Measurements from ENCODE around the gene PPP2R2D.

PPP2R2D gene

GRCh38 chr10:132004052-132004451 is 103.2 kb downstream of the PPP2R2D start:
- Histone ChIP-seq H3K4me3 (ENCODE audit: control insufficient read depth in 1 of 7, extremely low read depth in 1 of 7, insufficient read depth in 4 of 7, low read depth in 2 of 7, low read length in 6 of 7) (no peak overlapping the region), H3K9me3 (ENCODE audit: control extremely low read depth in 1 of 5, control insufficient read depth in 4 of 5, insufficient read depth in 2 of 5, low read depth in 1 of 5, low read length in 4 of 5) (peaks cover 0 to 9% (median 0%) of the 10 kb centered on the region in 5 experiments), H3K4me1 (ENCODE audit: control extremely low read depth in 1 of 4, control insufficient read depth in 4 of 4, insufficient read depth in 4 of 4, low read length in 3 of 4) (no peaks in the 10 kb centered on the region), H3K36me3 (ENCODE audit: control insufficient read depth in 4 of 4, insufficient read depth in 4 of 4, low read length in 3 of 4) (no peaks in the 10 kb centered on the region), H3K27ac (ENCODE audit: insufficient read depth in 1 of 2, low read depth in 1 of 2, low read length in 2 of 2, poor library complexity in 1 of 2, severe bottlenecking in 2 of 2) (no peak overlapping the region), H3K27me3 (replicated peaks in 2 of 5; ENCODE audit: control insufficient read depth in 4 of 5, insufficient read depth in 5 of 5, low read length in 4 of 5) (peaks cover 0 to 16% (median 3%) of the 10 kb centered on the region in 5 experiments)
- WGBS (ENCODE audit: insufficient coverage), result 77% methylated on average over 9 of the region's 10 CpGs
- DNase-seq, result no peak
- POLR2A ChIA-PET, result no interaction called here
- CTCF ChIA-PET, result no interaction called here

- WGBS (ENCODE audit: insufficient coverage), result 97% methylated on average over 5 of the region's 6 CpGs
- H3K4me1 ChIP-seq (ENCODE audit: control extremely low read depth in 1 of 4, control insufficient read depth in 4 of 4, insufficient read depth in 4 of 4, low read length in 3 of 4), result no peaks in the 10 kb centered on the region
- H3K27ac ChIP-seq (ENCODE audit: insufficient read depth in 1 of 2, low read depth in 1 of 2, low read length in 2 of 2, poor library complexity in 1 of 2, severe bottlenecking in 2 of 2), result no peak overlapping the region
- H3K9me3 ChIP-seq (ENCODE audit: control extremely low read depth in 1 of 5, control insufficient read depth in 4 of 5, insufficient read depth in 2 of 5, low read depth in 1 of 5, low read length in 4 of 5), result peaks cover 0 to 9% (median 0%) of the 10 kb centered on the region in 5 experiments
- DNase-seq, result no peak
- H3K36me3 ChIP-seq (ENCODE audit: control insufficient read depth in 4 of 4, insufficient read depth in 4 of 4, low read length in 3 of 4), result no peaks in the 10 kb centered on the region
- no peak overlapping the region for H3K4me3 ChIP-seq (ENCODE audit: control insufficient read depth in 1 of 7, extremely low read depth in 1 of 7, insufficient read depth in 4 of 7, low read depth in 2 of 7, low read length in 6 of 7)
- ChIA-PET CTCF (no interaction called here), POLR2A (no interaction called here)
- H3K27me3 ChIP-seq (replicated peaks in 2 of 5; ENCODE audit: control insufficient read depth in 4 of 5, insufficient read depth in 5 of 5, low read length in 4 of 5), result peaks cover 2 to 19% (median 10%) of the 10 kb centered on the region in 5 experiments
Observed at GRCh38 chr10:132005147-132005546, 104.3 kb downstream of the PPP2R2D start.

GRCh38 chr10:132006966-132007365 is 106.2 kb downstream of the PPP2R2D start:
- WGBS (ENCODE audit: insufficient coverage), result 100% methylated on average over 4 of the region's 4 CpGs
- POLR2A ChIA-PET, result no interaction called here
- H3K4me1 ChIP-seq (ENCODE audit: control extremely low read depth in 1 of 4, control insufficient read depth in 4 of 4, insufficient read depth in 4 of 4, low read length in 3 of 4), result no peaks in the 10 kb centered on the region
- CTCF ChIA-PET, result no interaction called here
- H3K27ac ChIP-seq (ENCODE audit: insufficient read depth in 1 of 2, low read depth in 1 of 2, low read length in 2 of 2, poor library complexity in 1 of 2, severe bottlenecking in 2 of 2), result no peak overlapping the region
- H3K27me3 ChIP-seq (replicated peaks in 2 of 5; ENCODE audit: control insufficient read depth in 4 of 5, insufficient read depth in 5 of 5, low read length in 4 of 5), result peaks cover 2 to 23% (median 10%) of the 10 kb centered on the region in 5 experiments
- DNase-seq, result no peak
- H3K36me3 ChIP-seq (ENCODE audit: control insufficient read depth in 4 of 4, insufficient read depth in 4 of 4, low read length in 3 of 4), result no peaks in the 10 kb centered on the region
- H3K9me3 ChIP-seq (ENCODE audit: control extremely low read depth in 1 of 5, control insufficient read depth in 4 of 5, insufficient read depth in 2 of 5, low read depth in 1 of 5, low read length in 4 of 5), result peaks cover 0 to 9% (median 0%) of the 10 kb centered on the region in 5 experiments
- H3K4me3 ChIP-seq (ENCODE audit: control insufficient read depth in 1 of 7, extremely low read depth in 1 of 7, insufficient read depth in 4 of 7, low read depth in 2 of 7, low read length in 6 of 7), result no peak overlapping the region

GRCh38 chr10:132007681-132008080 is 106.9 kb downstream of the PPP2R2D start:
- Histone ChIP-seq H3K27me3 (replicated peaks in 2 of 5; ENCODE audit: control insufficient read depth in 4 of 5, insufficient read depth in 5 of 5, low read length in 4 of 5) (peaks cover 2 to 23% (median 10%) of the 10 kb centered on the region in 5 experiments), H3K4me1 (ENCODE audit: control extremely low read depth in 1 of 4, control insufficient read depth in 4 of 4, insufficient read depth in 4 of 4, low read length in 3 of 4) (no peaks in the 10 kb centered on the region), H3K4me3 (ENCODE audit: control insufficient read depth in 1 of 7, extremely low read depth in 1 of 7, insufficient read depth in 4 of 7, low read depth in 2 of 7, low read length in 6 of 7) (no peak overlapping the region), H3K36me3 (ENCODE audit: control insufficient read depth in 4 of 4, insufficient read depth in 4 of 4, low read length in 3 of 4) (no peaks in the 10 kb centered on the region), H3K9me3 (ENCODE audit: control extremely low read depth in 1 of 5, control insufficient read depth in 4 of 5, insufficient read depth in 2 of 5, low read depth in 1 of 5, low read length in 4 of 5) (peaks cover 0 to 9% (median 0%) of the 10 kb centered on the region in 5 experiments), H3K27ac (ENCODE audit: insufficient read depth in 1 of 2, low read depth in 1 of 2, low read length in 2 of 2, poor library complexity in 1 of 2, severe bottlenecking in 2 of 2) (no peak overlapping the region)
- DNase-seq, result no peak
- WGBS (ENCODE audit: insufficient coverage), result 92% methylated on average over 10 of the region's 10 CpGs
- POLR2A ChIA-PET, result no interaction called here
- CTCF ChIA-PET, result no interaction called here

Data from common myeloid progenitor, CD34-positive (primary cell).